PFSK-1 (cell line): ENCODE measurements around the gene GALNT12.

Source experiments
- FOXP2 ChIP-seq: optimal IDR thresholded peaks from 2 replicates; pipeline ENCODE3; 2011; ENCODE audit warnings: borderline replicate concordance, control low read depth, inconsistent platforms; ENCODE audit not compliant: insufficient read depth; ENCODE audit errors: extremely low read length, extremely low read depth
- POLR2AphosphoS5 ChIP-seq: IDR thresholded peaks from 2 replicates; pipeline ENCODE4 v1.6.1; 2012; ENCODE audit warnings: low read depth, mild to moderate bottlenecking, control low read depth, low read length, moderate library complexity
- SIN3A ChIP-seq: IDR thresholded peaks from 2 replicates; pipeline ENCODE4 v1.6.1; 2012; ENCODE audit warnings: mild to moderate bottlenecking, low read length, moderate library complexity, borderline replicate concordance; ENCODE audit not compliant: insufficient read depth
- TAF1 ChIP-seq: IDR thresholded peaks from 2 replicates; pipeline ENCODE4 v1.6.1; 2012; ENCODE audit warnings: low read length, control low read depth, borderline replicate concordance; ENCODE audit not compliant: insufficient read depth
- TF ChIP-seq, protein P1 (sequence below), 2 experiments: IDR thresholded peaks; 2 replicates each; pipeline versions ENCODE4 v1.6.1 to v1.8.0; 2011 to 2012; ENCODE audit warnings: low read depth in 2 of 2, low read length in 2 of 2, control low read depth in 1 of 2, inconsistent platforms in 1 of 2, mild to moderate bottlenecking in 1 of 2, moderate library complexity in 1 of 2; ENCODE audit not compliant: insufficient read depth in 1 of 2

GALNT12 gene

DNA sequence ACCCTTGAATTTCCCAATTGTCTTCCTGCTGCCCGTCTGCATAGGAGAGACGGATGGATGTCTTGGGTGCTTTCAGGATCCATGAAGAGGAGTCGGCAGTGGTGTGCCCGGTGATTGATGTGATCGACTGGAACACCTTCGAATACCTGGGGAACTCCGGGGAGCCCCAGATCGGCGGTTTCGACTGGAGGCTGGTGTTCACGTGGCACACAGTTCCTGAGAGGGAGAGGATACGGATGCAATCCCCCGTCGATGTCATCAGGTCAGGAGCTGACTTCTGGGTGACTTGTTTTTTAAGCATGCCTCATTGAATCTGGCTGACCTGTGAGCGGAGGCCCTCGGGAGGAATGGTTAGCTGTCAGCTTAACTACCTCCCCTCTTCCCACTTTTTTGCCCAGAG is 24.2 kb downstream of the GALNT12 start:
- TF ChIP-seq POLR2AphosphoS5 (no peak), SIN3A (no peak), TAF1 (no peak), FOXP2 (no peak)
- TF ChIP-seq, protein P1, sequence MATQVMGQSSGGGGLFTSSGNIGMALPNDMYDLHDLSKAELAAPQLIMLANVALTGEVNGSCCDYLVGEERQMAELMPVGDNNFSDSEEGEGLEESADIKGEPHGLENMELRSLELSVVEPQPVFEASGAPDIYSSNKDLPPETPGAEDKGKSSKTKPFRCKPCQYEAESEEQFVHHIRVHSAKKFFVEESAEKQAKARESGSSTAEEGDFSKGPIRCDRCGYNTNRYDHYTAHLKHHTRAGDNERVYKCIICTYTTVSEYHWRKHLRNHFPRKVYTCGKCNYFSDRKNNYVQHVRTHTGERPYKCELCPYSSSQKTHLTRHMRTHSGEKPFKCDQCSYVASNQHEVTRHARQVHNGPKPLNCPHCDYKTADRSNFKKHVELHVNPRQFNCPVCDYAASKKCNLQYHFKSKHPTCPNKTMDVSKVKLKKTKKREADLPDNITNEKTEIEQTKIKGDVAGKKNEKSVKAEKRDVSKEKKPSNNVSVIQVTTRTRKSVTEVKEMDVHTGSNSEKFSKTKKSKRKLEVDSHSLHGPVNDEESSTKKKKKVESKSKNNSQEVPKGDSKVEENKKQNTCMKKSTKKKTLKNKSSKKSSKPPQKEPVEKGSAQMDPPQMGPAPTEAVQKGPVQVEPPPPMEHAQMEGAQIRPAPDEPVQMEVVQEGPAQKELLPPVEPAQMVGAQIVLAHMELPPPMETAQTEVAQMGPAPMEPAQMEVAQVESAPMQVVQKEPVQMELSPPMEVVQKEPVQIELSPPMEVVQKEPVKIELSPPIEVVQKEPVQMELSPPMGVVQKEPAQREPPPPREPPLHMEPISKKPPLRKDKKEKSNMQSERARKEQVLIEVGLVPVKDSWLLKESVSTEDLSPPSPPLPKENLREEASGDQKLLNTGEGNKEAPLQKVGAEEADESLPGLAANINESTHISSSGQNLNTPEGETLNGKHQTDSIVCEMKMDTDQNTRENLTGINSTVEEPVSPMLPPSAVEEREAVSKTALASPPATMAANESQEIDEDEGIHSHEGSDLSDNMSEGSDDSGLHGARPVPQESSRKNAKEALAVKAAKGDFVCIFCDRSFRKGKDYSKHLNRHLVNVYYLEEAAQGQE (IDR thresholded peaks at IDR 0.05; ENCODE audit: insufficient read depth in 1 of 2, low read depth in 2 of 2, low read length in 2 of 2), result no peak

- TF ChIP-seq TAF1, result no peak
- TF ChIP-seq SIN3A, result no peak
- no peak for TF ChIP-seq POLR2AphosphoS5
- TF ChIP-seq, protein P1 (IDR thresholded peaks at IDR 0.05; ENCODE audit: insufficient read depth in 1 of 2, low read depth in 2 of 2, low read length in 2 of 2), result no peak
- no peak for TF ChIP-seq FOXP2
Measured at GRCh38 chr9:98832768-98833089, 25.3 kb downstream of the GALNT12 start.

DNA sequence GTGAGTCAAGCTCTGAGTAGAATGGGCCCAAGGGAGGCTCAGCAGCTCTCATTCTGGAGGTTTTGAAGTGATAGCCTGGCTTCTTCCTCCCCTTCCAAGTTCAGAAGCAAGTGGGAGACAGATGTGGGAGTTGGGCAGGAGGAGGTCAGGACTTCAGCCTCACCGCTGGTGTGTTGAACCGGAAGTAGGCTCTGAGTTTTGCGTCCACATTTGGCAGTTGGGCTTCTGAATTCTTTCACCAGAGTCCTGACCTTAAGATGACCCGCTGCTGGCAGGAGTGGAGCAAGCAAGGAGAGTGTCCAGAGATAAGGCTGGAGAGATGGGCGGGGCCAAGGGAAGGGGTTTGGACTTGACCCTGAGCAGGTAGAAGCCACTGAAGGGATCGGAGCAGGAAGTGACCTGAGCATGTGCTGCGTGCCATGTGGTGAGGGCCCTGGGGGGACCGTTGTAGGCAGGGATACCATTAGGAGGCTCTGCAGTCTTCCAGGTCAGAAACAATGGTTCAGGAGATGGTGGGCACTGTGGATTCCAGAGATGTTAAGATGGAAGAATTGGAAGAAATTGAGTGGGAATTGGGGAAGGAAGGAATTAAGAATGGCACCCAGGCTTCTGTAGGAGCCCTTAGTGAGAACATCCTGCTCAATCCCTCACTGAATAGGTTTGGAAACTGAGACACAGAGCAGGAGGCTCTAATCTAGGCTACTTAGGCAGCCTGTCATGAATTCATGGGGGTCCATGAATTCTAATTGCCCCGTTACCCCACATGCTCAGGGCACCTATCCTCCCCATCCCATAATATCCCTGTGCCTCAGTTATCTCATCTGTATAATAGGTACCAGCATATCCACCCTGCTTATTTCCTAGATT is 25.9 kb downstream of the GALNT12 start:
- TF ChIP-seq TAF1, result no peak
- no peak for TF ChIP-seq SIN3A
- TF ChIP-seq FOXP2, result no peak
- no peak for TF ChIP-seq POLR2AphosphoS5
- TF ChIP-seq, protein P1 (IDR thresholded peaks at IDR 0.05; ENCODE audit: insufficient read depth in 1 of 2, low read depth in 2 of 2, low read length in 2 of 2), result no peak

DNA sequence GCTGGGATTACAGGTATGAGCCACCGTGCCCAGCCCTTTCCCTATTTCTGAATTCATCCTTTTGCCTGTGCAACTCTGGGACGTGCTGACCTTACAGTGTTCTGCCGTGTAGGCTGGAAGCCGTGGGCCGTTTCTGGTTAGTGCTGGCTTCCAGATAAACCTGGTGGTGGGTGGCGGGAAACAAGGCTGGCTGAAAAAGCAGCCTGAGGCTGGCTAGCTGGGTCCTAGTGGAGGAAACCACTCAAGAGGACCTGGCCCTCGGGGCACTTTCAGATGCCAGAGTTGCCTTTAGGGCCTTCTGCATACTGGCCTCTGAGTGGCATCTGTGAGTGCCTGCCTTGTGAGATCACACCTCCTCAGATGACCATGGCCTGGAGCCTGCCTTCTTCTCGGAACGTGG is 26.9 kb downstream of the GALNT12 start:
- TF ChIP-seq POLR2AphosphoS5 (no peak), SIN3A (no peak), FOXP2 (no peak), TAF1 (no peak)
- TF ChIP-seq, protein P1 (IDR thresholded peaks at IDR 0.05; ENCODE audit: insufficient read depth in 1 of 2, low read depth in 2 of 2, low read length in 2 of 2), result no peak
